Measurements from ENCODE around the gene EPHB6.

DNA sequence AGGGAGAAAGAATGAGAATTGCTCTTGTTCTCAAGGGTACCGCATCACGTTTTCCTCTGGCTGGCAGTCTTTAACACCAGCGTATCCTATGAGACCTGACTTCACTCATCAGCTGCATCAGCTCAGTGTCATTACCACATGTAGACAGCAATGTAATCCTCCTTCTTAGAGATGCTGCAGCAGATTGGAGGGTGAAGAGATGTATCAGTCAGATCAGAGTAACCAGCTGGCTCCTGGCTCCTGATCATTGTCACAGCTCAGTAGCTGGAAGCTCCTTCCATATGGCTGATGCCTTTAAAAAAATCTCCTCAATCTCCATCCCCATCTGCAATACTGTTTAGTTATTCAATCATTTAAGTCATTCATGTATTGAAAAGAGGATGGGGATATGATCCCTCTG, 39.7 kb upstream of the EPHB6 start:
- TF ChIP-seq, protein P1, sequence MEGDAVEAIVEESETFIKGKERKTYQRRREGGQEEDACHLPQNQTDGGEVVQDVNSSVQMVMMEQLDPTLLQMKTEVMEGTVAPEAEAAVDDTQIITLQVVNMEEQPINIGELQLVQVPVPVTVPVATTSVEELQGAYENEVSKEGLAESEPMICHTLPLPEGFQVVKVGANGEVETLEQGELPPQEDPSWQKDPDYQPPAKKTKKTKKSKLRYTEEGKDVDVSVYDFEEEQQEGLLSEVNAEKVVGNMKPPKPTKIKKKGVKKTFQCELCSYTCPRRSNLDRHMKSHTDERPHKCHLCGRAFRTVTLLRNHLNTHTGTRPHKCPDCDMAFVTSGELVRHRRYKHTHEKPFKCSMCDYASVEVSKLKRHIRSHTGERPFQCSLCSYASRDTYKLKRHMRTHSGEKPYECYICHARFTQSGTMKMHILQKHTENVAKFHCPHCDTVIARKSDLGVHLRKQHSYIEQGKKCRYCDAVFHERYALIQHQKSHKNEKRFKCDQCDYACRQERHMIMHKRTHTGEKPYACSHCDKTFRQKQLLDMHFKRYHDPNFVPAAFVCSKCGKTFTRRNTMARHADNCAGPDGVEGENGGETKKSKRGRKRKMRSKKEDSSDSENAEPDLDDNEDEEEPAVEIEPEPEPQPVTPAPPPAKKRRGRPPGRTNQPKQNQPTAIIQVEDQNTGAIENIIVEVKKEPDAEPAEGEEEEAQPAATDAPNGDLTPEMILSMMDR (IDR thresholded peaks at IDR 0.05): no peak
- no peak for TF ChIP-seq ZFX (IDR thresholded peaks at IDR 0.05; ENCODE audit: borderline replicate concordance)
